Right atrium auricular region (tissue), 2 donors: ENCODE measurements around the gene TENT5A. TPM values are rescaled to one million over a fixed set of nuclear protein-coding genes. Genes with fewer than 3 reads are reported as not detected.
"Not testable (repeated sequence)": the region's sequence is repeated elsewhere in the genome, so short reads cannot be mapped to it uniquely, and the experiment has no call there.

Experiments
- DNase-seq: peaks from one replicate; pipeline ENCODE4 v3.0.0-alpha.2; 2019; ENCODE audit warnings: low spot score
- H3K27ac ChIP-seq, 2 donors: fragments of 200-600 bp; sonication (generic); 1 replicate in 1 of 2; 2 replicates in 1 of 2; pipeline ENCODE4 v1.5.1; 2016 to 2019
- H3K27me3 ChIP-seq, 2 donors: fragments of 200-600 bp; sonication (generic); one replicate each; pipeline versions ENCODE4 v1.5.1 to v1.6.0; 2017 to 2019
- H3K36me3 ChIP-seq: fragments of 200-600 bp; sonication (generic); one replicate; pipeline ENCODE4 v1.5.1; 2016
- H3K4me1 ChIP-seq, 2 donors: fragments of 200-600 bp; sonication (generic); one replicate each; pipeline versions ENCODE4 v1.5.1 to v1.6.0; 2017 to 2019
- H3K4me3 ChIP-seq, 2 donors: fragments of 200-600 bp; sonication (generic); 1 replicate in 1 of 2; 2 replicates in 1 of 2; pipeline ENCODE4 v1.5.1; 2017 to 2019; ENCODE audit warnings: mild to moderate bottlenecking in 1 of 2, moderate library complexity in 1 of 2
- H3K9me3 ChIP-seq, 2 donors: fragments of 200-600 bp; sonication (generic); one replicate each; pipeline ENCODE4 v1.5.1; 2019
- total RNA-seq, 2 donors: library from RNA; depleted of rRNA; stranded (reverse); fragments of >200 nt; gene quantifications; one replicate each; pipeline ENCODE4 v1.1.0, GENCODE V29; 2016
- TF ChIP-seq, protein P1 (sequence below), 2 donors: fragments of 200-600 bp; sonication (generic); IDR thresholded peaks; one replicate each; pipeline ENCODE4 v1.5.1; 2019; ENCODE audit warnings: antibody characterized with exemption in 2 of 2

The TENT5A gene
- total RNA-seq, 2 donors from 2014 or later = 21.1 to 22.0 TPM

- peaks cover 18% of the 10 kb centered on the region for H3K36me3 ChIP-seq
- no peaks in the 10 kb centered on the region for H3K27me3 ChIP-seq
- DNase-seq = no peak
- peaks cover 0 to 48% of the 10 kb centered on the region in 2 donors for H3K4me1 ChIP-seq
- TF ChIP-seq, protein P1, sequence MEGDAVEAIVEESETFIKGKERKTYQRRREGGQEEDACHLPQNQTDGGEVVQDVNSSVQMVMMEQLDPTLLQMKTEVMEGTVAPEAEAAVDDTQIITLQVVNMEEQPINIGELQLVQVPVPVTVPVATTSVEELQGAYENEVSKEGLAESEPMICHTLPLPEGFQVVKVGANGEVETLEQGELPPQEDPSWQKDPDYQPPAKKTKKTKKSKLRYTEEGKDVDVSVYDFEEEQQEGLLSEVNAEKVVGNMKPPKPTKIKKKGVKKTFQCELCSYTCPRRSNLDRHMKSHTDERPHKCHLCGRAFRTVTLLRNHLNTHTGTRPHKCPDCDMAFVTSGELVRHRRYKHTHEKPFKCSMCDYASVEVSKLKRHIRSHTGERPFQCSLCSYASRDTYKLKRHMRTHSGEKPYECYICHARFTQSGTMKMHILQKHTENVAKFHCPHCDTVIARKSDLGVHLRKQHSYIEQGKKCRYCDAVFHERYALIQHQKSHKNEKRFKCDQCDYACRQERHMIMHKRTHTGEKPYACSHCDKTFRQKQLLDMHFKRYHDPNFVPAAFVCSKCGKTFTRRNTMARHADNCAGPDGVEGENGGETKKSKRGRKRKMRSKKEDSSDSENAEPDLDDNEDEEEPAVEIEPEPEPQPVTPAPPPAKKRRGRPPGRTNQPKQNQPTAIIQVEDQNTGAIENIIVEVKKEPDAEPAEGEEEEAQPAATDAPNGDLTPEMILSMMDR (IDR thresholded peaks at IDR 0.05) = no peak
- H3K9me3 ChIP-seq = no peaks in the 10 kb centered on the region
- peak overlapping the region; percentile 86 to 95 for H3K4me3 ChIP-seq
- H3K27ac ChIP-seq = peak overlapping the region; percentile 98 to 99
Measured at GRCh38 chr6:81749707-81750106, 2.8 kb downstream of the TENT5A start.

GRCh38 chr6:81748994-81749393 lies 3.5 kb downstream of the TENT5A start:
- no peaks in the 10 kb centered on the region for H3K9me3 ChIP-seq
- H3K4me1 ChIP-seq = peaks cover 0 to 47% of the 10 kb centered on the region in 2 donors
- DNase-seq = no peak
- H3K27ac ChIP-seq = peak overlapping the region; percentile 98 to 99
- H3K27me3 ChIP-seq = no peaks in the 10 kb centered on the region
- peak overlapping the region; percentile 86 to 95 for H3K4me3 ChIP-seq
- peaks cover 18% of the 10 kb centered on the region for H3K36me3 ChIP-seq
- TF ChIP-seq, protein P1 (IDR thresholded peaks at IDR 0.05) = no peak

DNA sequence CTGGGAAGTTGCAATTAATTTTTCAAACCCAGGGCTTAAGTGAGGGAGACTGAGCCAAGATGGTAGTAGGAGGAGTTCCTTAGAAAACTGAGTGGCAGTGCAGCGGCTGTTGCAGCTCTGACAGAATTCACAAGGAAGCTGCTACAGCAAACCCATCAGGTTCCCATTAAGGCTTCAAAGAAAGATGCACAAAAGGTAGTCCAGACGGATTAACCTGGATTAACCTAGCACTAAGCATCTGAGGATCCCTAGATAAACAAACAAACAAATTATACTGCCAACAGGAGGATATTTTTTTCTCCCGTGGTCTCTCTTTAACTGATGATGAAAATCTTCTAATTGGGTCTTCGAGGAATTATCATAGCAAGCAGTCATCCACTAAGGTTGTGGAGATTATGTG lies 5.2 kb downstream of the TENT5A start:
- Histone ChIP-seq H3K36me3 (peaks cover 18% of the 10 kb centered on the region), H3K4me3 (peak overlapping the region; percentile 12 to 16), H3K27me3 (no peaks in the 10 kb centered on the region), H3K4me1 (peaks cover 0 to 43% of the 10 kb centered on the region in 2 donors), H3K27ac (peak overlapping the region; percentile 62 to 99), H3K9me3 (no peaks in the 10 kb centered on the region)
- DNase-seq = no peak
- TF ChIP-seq, protein P1 (IDR thresholded peaks at IDR 0.05) = no peak

DNA sequence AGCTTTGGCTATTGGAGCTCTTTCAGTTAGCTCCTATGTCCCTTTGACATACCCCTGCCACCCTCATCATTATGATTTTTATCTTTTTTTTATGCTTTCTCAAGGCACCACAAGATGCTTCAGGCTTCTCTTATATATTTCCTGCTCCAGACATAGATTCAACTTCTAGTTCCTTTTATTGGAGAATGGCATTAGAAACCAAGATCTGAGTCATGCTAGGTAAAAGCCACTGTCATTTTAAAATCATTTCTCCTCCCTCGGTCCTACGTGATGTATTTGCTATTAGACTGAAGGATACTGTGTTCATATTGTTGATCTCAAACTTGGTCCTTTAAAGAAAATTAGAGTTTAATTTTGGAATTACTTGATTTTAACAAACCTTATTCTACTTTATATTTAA lies 8.3 kb downstream of the TENT5A start:
- no peak for DNase-seq
- H3K9me3 ChIP-seq = no peaks in the 10 kb centered on the region
- no peak overlapping the region for H3K4me3 ChIP-seq
- peaks cover 0 to 46% of the 10 kb centered on the region in 2 donors for H3K4me1 ChIP-seq
- peaks cover 9% of the 10 kb centered on the region for H3K36me3 ChIP-seq
- no peaks in the 10 kb centered on the region for H3K27me3 ChIP-seq
- H3K27ac ChIP-seq = peak overlapping the region in 1 of 2 donors; percentile 99
- TF ChIP-seq, protein P1 (IDR thresholded peaks at IDR 0.05) = no peak

GRCh38 chr6:81743649-81744048 lies 8.8 kb downstream of the TENT5A start:
- TF ChIP-seq, protein P1 (IDR thresholded peaks at IDR 0.05) = no peak
- H3K27ac ChIP-seq = peak overlapping the region; percentile 7 to 99
- peaks cover 0 to 43% of the 10 kb centered on the region in 2 donors for H3K4me1 ChIP-seq

GRCh38 chr6:81741689-81742088 lies 10.8 kb downstream of the TENT5A start:
- Histone ChIP-seq H3K4me3 (no peak overlapping the region), H3K27ac (no peak overlapping the region), H3K36me3 (peaks cover 3% of the 10 kb centered on the region), H3K27me3 (no peaks in the 10 kb centered on the region), H3K4me1 (peaks cover 0 to 25% of the 10 kb centered on the region in 2 donors), H3K9me3 (no peaks in the 10 kb centered on the region)
- DNase-seq = no peak
- TF ChIP-seq, protein P1 (IDR thresholded peaks at IDR 0.05) = no peak

More at GRCh38 chr6:81743649-81744048, 8.8 kb downstream of the TENT5A start:
- H3K36me3 ChIP-seq = peaks cover 9% of the 10 kb centered on the region
- H3K27me3 ChIP-seq = no peaks in the 10 kb centered on the region
- H3K4me3 ChIP-seq = no peak overlapping the region
- no peak for DNase-seq
- no peaks in the 10 kb centered on the region for H3K9me3 ChIP-seq

GRCh38 chr6:81740591-81740990 lies 11.9 kb downstream of the TENT5A start:
- H3K4me1 ChIP-seq = peaks cover 0 to 14% of the 10 kb centered on the region in 2 donors
- DNase-seq, H3K27me3 ChIP-seq, H3K4me3 ChIP-seq, H3K36me3 ChIP-seq, H3K9me3 ChIP-seq, H3K27ac ChIP-seq: not testable (repeated sequence)
